Measurements from ENCODE around the gene PTRH1. TPM values are rescaled to one million over a fixed set of nuclear protein-coding genes. Genes with fewer than 3 reads are reported as not detected.

The PTRH1 gene
- total and polyA plus RNA-seq, 2 of the 4 experiments (the other 2 are of a cell fraction): 5.4 to 14.8 TPM

- 70% methylated on average over 3 of the region's 7 CpGs; no CpG with 5 or more reads in 1 of the 2 experiments for WGBS, 2 experiments (ENCODE audit: extremely low coverage in 2 of 2, insufficient read length in 1 of 2)
- Histone ChIP-seq H2BK15ac (ENCODE audit: low read depth, low read length) (no peak overlapping the region), H3K4me2 (ENCODE audit: low read depth, low read length) (no peak overlapping the region), H3K79me1 (ENCODE audit: low read depth in 1 of 2, low read length in 2 of 2) (no peaks in the 10 kb centered on the region), H3K9me3 (ENCODE audit: control insufficient read depth, insufficient read depth, low read length) (no peaks in the 10 kb centered on the region), H3K9ac (ENCODE audit: low read depth, low read length) (no peak overlapping the region), H2BK120ac (ENCODE audit: low read depth, low read length) (no peak overlapping the region), H3K36me3 (ENCODE audit: control insufficient read depth, insufficient read depth, low read length) (no peaks in the 10 kb centered on the region), H3K4me3 (ENCODE audit: insufficient read depth, low read depth, low read length) (no peak overlapping the region), H3K4ac (ENCODE audit: low read depth, low read length) (no peak overlapping the region), H3K56ac (ENCODE audit: extremely low read depth, insufficient read depth, low read length) (no peak overlapping the region), H3K23ac (ENCODE audit: low read depth, low read length) (no peak overlapping the region), H4K8ac (ENCODE audit: low read depth in 2 of 2, low read length in 2 of 2) (no peak overlapping the region), H2AK5ac (ENCODE audit: low read depth, low read length) (no peak overlapping the region), H3K4me1 (ENCODE audit: control insufficient read depth, insufficient read depth, low read length) (peaks cover 2% of the 10 kb centered on the region; the same call in 1 of the 2 replicates), H3K18ac (ENCODE audit: low read depth, low read length) (no peak overlapping the region), H4K5ac (ENCODE audit: low read depth, low read length) (no peak overlapping the region), H2BK20ac (ENCODE audit: low read depth, low read length) (no peak overlapping the region), H4K20me1 (ENCODE audit: insufficient read depth, low read length) (no peaks in the 10 kb centered on the region), H2AFZ (replicated peaks; ENCODE audit: low read length, poor library complexity) (peak overlapping the region; percentile 3), H3K14ac (replicated peaks; ENCODE audit: low read depth, low read length) (no peak overlapping the region), H3K9me1 (ENCODE audit: insufficient read depth, low read length) (no peaks in the 10 kb centered on the region), H2BK5ac (ENCODE audit: low read depth, low read length, poor library complexity, severe bottlenecking) (no peak overlapping the region), H3K27ac (ENCODE audit: insufficient read depth, low read length) (no peak overlapping the region), H4K91ac (ENCODE audit: insufficient read depth, low read depth, low read length) (no peak overlapping the region), H2AK9ac (replicated peaks; ENCODE audit: low read depth, low read length, poor library complexity) (no peak overlapping the region), H3K27me3 (ENCODE audit: control insufficient read depth, insufficient read depth, low read length) (peaks cover 28% of the 10 kb centered on the region)
- ATAC-seq (ENCODE audit: low read depth) (no peak), DNase-seq (no peak)
- intact Hi-C loops (cut with micrococcal nuclease) (no loop called here), dilution Hi-C loops (cut with HindIII; ENCODE audit: low sequenced_read_pairs, unreplicated experiment) (no loop called here), in situ Hi-C loops (cut with MboI; ENCODE audit: low sequenced_read_pairs) (no loop called here)
- no TSS peak for BruUV-seq (replicated peaks)
- POLR2A ChIA-PET (ENCODE audit: unreplicated experiment): no interaction called here
- CTCF ChIA-PET: interaction anchor here (1.0 kb wide), 1 partner anchor 21 kb away, joined by 4 read pairs; no protein-coding TSS in a partner anchor
- no peak for TF ChIP-seq POLR2A (IDR thresholded peaks at IDR 0.05; ENCODE audit: low read depth, low read length)
- TF ChIP-seq, protein P1, sequence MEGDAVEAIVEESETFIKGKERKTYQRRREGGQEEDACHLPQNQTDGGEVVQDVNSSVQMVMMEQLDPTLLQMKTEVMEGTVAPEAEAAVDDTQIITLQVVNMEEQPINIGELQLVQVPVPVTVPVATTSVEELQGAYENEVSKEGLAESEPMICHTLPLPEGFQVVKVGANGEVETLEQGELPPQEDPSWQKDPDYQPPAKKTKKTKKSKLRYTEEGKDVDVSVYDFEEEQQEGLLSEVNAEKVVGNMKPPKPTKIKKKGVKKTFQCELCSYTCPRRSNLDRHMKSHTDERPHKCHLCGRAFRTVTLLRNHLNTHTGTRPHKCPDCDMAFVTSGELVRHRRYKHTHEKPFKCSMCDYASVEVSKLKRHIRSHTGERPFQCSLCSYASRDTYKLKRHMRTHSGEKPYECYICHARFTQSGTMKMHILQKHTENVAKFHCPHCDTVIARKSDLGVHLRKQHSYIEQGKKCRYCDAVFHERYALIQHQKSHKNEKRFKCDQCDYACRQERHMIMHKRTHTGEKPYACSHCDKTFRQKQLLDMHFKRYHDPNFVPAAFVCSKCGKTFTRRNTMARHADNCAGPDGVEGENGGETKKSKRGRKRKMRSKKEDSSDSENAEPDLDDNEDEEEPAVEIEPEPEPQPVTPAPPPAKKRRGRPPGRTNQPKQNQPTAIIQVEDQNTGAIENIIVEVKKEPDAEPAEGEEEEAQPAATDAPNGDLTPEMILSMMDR (conservative IDR thresholded peaks at IDR 0.05; ENCODE audit: low read depth, low read length): 0 out of 2 replicates have a peak, but pooled peaks have one; percentile 24
- TF ChIP-seq RAD21 (IDR thresholded peaks at IDR 0.05; ENCODE audit: low read length): 0 out of 2 replicates have a peak, but pooled peaks have one; percentile 10
Measured at GRCh38 chr9:127763918-127764384, 48.5 kb upstream of the PTRH1 start.

All from IMR-90 (cell line).